Measurements from ENCODE around the gene ZNF438. TPM values are rescaled to one million over a fixed set of nuclear protein-coding genes. Genes with fewer than 3 reads are reported as not detected.

Gene ZNF438
- total and polyA plus RNA-seq, 10 of the 15 experiments (the other 5 are each of a cell fraction or from before 2014, with no cell fraction given), result 0.93 to 5.2 (median 1.9) TPM

DNA sequence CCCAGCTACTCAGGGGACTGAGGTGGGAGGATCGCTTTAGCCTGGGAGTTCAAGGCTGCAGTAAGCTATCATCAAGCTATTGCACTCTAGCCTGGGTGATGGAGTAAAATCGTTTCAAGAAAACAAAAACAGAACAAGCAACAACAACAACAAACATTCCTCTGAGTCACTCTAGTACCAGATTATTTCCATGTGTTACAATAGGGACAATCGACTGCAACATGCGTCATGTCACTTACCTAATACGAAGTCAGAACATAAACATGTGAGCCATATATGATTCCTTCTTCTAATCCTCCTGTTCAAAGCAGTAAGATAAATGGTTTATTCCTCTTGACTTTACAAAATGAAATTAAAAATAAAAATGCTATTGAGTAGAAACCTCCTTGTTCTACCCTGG lies 57.3 kb downstream of the ZNF438 start:
- no peaks in the 10 kb centered on the region for H3K79me2 ChIP-seq (ENCODE audit: control insufficient read depth, insufficient read depth, low read length)
- no peaks in the 10 kb centered on the region for H3K4me1 ChIP-seq (ENCODE audit: control insufficient read depth, insufficient read depth, low read length)
- FAIRE-seq (no peak), ATAC-seq (no peak), DNase-seq (ENCODE audit: low read depth, low spot score) (no peak)
- SMC1A ChIA-PET (ENCODE audit: uncharacterized antibody, unreplicated experiment), result no interaction called here
- POLR2A ChIA-PET, result no interaction called here
- no peak for TF ChIP-seq RAD21 (IDR thresholded peaks at IDR 0.05; ENCODE audit: insufficient read depth, low read depth, low read length)
- TF ChIP-seq SMARCA5 (IDR thresholded peaks at IDR 0.05), result no peak
- TF ChIP-seq, protein P1, sequence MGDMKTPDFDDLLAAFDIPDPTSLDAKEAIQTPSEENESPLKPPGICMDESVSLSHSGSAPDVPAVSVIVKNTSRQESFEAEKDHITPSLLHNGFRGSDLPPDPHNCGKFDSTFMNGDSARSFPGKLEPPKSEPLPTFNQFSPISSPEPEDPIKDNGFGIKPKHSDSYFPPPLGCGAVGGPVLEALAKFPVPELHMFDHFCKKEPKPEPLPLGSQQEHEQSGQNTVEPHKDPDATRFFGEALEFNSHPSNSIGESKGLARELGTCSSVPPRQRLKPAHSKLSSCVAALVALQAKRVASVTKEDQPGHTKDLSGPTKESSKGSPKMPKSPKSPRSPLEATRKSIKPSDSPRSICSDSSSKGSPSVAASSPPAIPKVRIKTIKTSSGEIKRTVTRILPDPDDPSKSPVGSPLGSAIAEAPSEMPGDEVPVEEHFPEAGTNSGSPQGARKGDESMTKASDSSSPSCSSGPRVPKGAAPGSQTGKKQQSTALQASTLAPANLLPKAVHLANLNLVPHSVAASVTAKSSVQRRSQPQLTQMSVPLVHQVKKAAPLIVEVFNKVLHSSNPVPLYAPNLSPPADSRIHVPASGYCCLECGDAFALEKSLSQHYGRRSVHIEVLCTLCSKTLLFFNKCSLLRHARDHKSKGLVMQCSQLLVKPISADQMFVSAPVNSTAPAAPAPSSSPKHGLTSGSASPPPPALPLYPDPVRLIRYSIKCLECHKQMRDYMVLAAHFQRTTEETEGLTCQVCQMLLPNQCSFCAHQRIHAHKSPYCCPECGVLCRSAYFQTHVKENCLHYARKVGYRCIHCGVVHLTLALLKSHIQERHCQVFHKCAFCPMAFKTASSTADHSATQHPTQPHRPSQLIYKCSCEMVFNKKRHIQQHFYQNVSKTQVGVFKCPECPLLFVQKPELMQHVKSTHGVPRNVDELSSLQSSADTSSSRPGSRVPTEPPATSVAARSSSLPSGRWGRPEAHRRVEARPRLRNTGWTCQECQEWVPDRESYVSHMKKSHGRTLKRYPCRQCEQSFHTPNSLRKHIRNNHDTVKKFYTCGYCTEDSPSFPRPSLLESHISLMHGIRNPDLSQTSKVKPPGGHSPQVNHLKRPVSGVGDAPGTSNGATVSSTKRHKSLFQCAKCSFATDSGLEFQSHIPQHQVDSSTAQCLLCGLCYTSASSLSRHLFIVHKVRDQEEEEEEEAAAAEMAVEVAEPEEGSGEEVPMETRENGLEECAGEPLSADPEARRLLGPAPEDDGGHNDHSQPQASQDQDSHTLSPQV (IDR thresholded peaks at IDR 0.05), result no peak
- TF ChIP-seq TCF7 (IDR thresholded peaks at IDR 0.05; ENCODE audit: borderline replicate concordance), result no peak
- TF ChIP-seq SREBF1 (IDR thresholded peaks at IDR 0.05; ENCODE audit: low read length), result no peak
- no peak for TF ChIP-seq SIN3A (IDR thresholded peaks at IDR 0.05; ENCODE audit: low read depth, low read length)
- TF ChIP-seq CHD4 (IDR thresholded peaks at IDR 0.05), result no peak
- TF ChIP-seq, protein P2, sequence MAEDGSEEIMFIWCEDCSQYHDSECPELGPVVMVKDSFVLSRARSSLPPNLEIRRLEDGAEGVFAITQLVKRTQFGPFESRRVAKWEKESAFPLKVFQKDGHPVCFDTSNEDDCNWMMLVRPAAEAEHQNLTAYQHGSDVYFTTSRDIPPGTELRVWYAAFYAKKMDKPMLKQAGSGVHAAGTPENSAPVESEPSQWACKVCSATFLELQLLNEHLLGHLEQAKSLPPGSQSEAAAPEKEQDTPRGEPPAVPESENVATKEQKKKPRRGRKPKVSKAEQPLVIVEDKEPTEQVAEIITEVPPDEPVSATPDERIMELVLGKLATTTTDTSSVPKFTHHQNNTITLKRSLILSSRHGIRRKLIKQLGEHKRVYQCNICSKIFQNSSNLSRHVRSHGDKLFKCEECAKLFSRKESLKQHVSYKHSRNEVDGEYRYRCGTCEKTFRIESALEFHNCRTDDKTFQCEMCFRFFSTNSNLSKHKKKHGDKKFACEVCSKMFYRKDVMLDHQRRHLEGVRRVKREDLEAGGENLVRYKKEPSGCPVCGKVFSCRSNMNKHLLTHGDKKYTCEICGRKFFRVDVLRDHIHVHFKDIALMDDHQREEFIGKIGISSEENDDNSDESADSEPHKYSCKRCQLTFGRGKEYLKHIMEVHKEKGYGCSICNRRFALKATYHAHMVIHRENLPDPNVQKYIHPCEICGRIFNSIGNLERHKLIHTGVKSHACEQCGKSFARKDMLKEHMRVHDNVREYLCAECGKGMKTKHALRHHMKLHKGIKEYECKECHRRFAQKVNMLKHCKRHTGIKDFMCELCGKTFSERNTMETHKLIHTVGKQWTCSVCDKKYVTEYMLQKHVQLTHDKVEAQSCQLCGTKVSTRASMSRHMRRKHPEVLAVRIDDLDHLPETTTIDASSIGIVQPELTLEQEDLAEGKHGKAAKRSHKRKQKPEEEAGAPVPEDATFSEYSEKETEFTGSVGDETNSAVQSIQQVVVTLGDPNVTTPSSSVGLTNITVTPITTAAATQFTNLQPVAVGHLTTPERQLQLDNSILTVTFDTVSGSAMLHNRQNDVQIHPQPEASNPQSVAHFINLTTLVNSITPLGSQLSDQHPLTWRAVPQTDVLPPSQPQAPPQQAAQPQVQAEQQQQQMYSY (CRISPR knock-in tag; IDR thresholded peaks at IDR 0.05), result no peak
- TF ChIP-seq FOXK2 (IDR thresholded peaks at IDR 0.05), result no peak
- RAD21 ChIA-PET (ENCODE audit: unreplicated experiment), result no interaction called here
- H3K27me3 ChIP-seq (replicated peaks in 1 of 2; ENCODE audit: control insufficient read depth in 2 of 2, insufficient read depth in 2 of 2, low read length in 1 of 2), result no peaks in the 10 kb centered on the region
- no peak overlapping the region for H3K9ac ChIP-seq (ENCODE audit: control insufficient read depth, insufficient read depth, low read length)
- intact Hi-C loops (cut with micrococcal nuclease; ENCODE audit: unreplicated experiment) (no loop called here), in situ Hi-C loops (cut with MboI) (no loop called here)
- no peak overlapping the region for H3K4me3 ChIP-seq
- no peaks in the 10 kb centered on the region for H4K20me1 ChIP-seq (ENCODE audit: control insufficient read depth, insufficient read depth)
- H3K9me3 ChIP-seq (replicated peaks; ENCODE audit: control insufficient read depth, insufficient read depth, low read length), result peaks cover 2% of the 10 kb centered on the region; the same call in 1 of the 3 replicates
- WGBS (ENCODE audit: insufficient coverage, insufficient replicate concordance, low lambda C conversion rate, missing lambda C conversion rate), result 79% methylated on average over 5 of the region's 5 CpGs
- H2AFZ ChIP-seq (ENCODE audit: control insufficient read depth, low read depth, low read length), result no peak overlapping the region
- no TSS peak for BruUV-seq (replicated peaks)
- H3K27ac ChIP-seq (ENCODE audit: control insufficient read depth, insufficient read depth), result no peak overlapping the region
- no peaks in the 10 kb centered on the region for H3K36me3 ChIP-seq (ENCODE audit: control insufficient read depth in 2 of 2, insufficient read depth in 2 of 2, low read length in 1 of 2)
- CTCF ChIA-PET, result no interaction called here
- no peak overlapping the region for H3K4me2 ChIP-seq (ENCODE audit: control insufficient read depth, insufficient read depth)
